ENCODE data around the gene RIT2.

The RIT2 gene

GRCh38 chr18:43115076-43115921 is at the start of gene RIT2:
Gene RIT2 (minus strand): TSS chr18:43115685.
- DNase-seq = no peak

DNA sequence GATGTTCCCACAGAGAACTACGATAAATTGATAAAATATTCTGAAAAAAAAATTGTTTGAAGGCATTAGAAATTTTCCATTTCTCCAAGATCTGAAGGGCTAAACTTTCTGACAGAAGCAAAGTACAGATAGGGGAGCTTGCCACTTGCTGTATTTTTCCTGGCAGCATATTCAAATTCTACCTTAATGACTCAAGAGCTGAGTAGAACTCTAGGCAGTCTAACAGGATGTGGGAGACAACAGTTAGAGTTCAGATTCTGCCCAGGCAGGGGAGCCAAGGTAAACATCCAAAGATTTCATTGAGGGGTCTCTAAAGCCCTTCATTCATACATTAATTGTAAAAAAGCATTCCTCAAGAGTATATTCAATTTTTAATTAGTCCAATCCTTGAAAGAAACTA is 46.0 kb upstream of the RIT2 start:
- DNase-seq = peak; percentile 23

GRCh38 chr18:43160509-43160908 is 45.0 kb upstream of the RIT2 start:
- no peak for DNase-seq

DNA sequence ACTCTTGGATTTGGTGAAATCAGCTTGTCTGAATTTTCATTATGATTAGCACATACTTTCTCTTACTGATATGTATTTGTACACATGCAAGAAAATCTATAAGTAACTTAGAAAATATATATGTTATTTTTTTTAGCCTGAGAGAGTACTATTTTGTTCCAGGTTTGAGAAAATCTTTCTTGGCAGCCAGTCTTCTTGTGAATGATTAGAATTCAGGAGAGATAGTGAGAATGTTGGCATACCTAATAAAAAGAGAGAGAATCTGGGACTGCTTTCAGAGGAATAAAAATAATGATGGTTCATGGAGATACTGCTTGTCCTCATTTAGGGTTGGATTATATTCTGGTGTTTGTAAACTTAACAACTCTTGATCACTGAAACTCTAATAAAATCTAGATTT is 44.4 kb upstream of the RIT2 start:
- no peak for DNase-seq

GRCh38 chr18:43159086-43159770 is 43.7 kb upstream of the RIT2 start:
- no peak for DNase-seq

DNA sequence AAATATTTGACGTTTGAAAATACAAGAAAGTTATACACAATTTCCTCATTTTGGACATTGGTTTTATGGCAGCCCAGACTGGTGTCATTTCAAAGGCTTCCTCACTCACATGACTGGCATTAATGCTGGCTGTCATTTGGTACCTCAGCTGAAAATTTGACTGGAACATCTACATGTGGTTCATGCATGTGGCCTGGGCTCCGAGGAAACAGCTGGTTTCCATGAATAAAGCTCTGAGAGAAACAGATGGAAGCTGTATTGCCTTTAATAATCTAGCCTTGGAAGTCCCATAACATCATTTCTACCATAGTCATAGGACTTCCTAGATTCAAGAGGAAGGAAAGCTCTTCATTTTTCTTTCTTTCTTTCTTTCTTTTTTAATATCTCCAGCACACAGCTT is 42.9 kb upstream of the RIT2 start:
- DNase-seq = no peak

- no peak for DNase-seq
Observed at GRCh38 chr18:43155842-43156241, 40.4 kb upstream of the RIT2 start.

DNA sequence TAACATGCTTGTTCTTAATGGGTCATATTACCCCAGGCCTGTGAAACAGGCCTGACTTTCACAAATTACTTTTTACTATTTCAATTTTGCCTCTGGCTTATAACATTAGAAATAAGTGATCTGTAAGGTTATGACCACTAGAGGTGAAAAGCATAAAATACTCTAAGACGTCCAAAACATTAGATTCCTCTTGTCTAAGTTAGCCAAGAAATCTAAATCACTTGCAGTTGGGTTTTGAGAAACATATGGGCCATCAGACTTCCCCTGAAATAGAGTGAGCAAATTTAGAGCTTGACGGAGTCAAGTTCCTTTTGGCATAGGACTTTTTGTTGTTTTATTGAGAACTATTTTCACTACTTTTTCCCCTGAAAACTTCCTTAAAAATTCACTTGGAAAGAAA is 32.7 kb upstream of the RIT2 start:
- no peak for DNase-seq

DNA sequence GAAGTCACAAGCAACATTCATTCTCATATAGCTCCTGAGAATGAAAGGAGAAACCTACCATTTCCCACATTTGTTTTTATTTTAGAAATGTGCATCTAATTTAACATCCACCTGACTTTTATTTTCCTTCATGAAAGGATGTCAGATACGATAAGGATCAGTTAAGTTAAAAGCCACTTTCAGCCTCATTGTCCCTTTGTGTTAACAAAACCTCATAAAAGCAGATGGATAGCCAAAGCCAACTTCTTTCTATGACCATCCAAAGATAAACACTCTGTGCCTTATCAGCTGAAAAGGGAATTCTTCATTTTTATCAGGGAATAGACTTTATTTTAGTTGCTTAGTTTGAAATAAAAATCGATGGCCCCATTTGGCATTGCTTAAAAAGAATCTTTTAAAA is 25.7 kb upstream of the RIT2 start:
- no peak for DNase-seq

GRCh38 chr18:43139288-43139946 is 23.9 kb upstream of the RIT2 start:
- no peak for DNase-seq

DNA sequence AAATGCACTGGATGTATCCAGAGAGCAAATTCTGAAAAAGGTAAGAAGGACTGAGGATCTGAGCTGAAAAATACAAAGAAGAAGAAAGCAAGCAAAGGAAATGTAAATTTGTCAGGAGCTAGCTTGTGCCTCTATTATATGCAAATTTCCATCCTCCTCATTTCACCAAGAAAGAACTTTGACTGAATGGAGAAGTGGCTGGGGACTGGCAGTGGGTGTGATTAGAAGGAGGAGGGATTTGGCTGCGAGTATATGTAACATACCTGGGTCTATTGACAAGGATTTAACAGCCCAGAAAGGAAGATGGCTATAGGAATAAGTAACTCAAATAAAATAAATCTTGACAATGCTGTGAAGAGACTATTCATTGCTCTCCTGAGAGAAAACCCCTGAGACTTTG is 19.4 kb upstream of the RIT2 start:
- no peak for DNase-seq

DNA sequence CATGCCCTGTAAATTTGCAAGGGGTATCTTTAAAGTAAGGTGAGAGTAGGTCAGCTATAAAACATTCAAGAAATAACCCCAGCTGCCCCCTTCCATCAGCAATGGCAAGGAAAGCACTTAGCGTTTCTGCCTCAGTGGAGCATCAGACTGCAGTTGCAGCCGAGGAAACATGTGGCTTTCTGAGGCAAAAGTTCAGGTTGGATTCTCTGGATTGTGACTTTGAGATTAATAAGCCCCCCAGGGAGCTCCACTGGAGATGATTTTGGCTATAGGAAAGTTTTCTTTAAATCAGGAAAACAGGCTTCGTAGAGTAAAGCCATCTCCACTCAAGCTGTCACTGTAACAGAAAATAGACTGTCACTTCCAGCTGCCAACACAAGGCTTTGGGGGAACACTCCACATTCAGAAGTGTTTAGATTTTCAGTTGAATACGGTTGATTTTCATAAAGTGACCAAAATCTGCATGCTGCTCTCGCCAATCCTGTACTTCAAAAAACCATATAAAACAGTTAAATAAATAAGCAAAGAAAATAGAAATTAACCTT is 15.3 kb upstream of the RIT2 start:
- DNase-seq = no peak

- no peak for DNase-seq
Observed at GRCh38 chr18:43129946-43130524, 14.6 kb upstream of the RIT2 start.

- DNase-seq = no peak
Observed at GRCh38 chr18:43125471-43125870, 10.0 kb upstream of the RIT2 start.

GRCh38 chr18:43122955-43123354 is 7.5 kb upstream of the RIT2 start:
- DNase-seq = no peak

GRCh38 chr18:43116699-43117294 is 1.3 kb upstream of the RIT2 start:
- no peak for DNase-seq

DNA sequence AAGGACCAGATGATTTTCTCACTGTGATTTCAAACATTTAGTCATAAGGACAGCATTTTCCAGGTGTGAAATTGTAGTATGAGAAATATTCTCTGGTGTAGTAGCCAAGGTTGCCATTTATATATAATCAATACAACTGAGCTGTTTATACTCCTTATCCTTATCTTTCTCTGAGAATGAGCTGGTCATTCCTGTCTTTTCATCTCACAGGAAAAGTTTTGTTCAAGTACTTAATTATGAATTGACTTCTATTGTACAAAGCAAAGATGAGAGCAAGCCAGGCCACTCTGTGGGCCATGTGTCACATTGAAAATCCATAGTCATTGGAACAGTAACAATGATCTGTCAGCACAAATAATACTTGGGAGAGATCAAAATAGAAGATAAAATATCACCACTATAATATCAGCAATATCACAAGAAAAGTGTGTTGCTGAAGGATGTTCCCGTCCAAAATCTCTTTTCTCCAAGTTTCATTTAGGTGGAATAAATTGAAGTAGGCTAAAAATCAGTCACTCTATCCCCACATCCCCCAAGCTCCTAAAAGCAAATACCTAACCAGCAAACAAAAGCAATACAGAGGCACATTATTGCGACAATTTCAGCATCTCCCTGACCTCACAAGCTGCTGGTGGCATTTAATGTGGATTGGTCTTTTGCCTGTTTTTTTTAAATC is 2.1 kb downstream of the RIT2 start:
- no peak for DNase-seq

DNA sequence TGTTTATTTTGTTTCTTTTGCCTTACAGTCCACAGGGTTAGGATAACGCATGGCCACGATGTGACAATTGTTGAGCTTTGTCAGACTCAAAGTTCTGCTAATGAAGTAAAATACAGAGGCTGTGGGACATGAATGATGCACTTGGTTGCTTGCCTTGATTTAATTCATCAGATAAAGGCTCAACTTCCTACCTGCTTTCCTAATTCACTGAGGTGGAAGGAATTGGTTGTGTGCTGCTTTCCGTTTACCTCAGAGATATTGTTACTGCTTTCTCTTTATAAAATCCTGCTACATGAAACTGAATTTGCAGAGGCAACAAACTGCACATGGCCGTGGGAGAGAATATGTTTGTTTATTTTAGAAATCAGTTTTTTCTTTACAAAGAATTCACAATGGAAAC is 6.6 kb downstream of the RIT2 start:
- no peak for DNase-seq

GRCh38 chr18:43108469-43108868 is 7.0 kb downstream of the RIT2 start:
- DNase-seq = no peak

- no peak for DNase-seq
Observed at GRCh38 chr18:43093646-43094045, 21.8 kb downstream of the RIT2 start.

- no peak for DNase-seq
Observed at GRCh38 chr18:43092539-43092938, 22.9 kb downstream of the RIT2 start.

DNA sequence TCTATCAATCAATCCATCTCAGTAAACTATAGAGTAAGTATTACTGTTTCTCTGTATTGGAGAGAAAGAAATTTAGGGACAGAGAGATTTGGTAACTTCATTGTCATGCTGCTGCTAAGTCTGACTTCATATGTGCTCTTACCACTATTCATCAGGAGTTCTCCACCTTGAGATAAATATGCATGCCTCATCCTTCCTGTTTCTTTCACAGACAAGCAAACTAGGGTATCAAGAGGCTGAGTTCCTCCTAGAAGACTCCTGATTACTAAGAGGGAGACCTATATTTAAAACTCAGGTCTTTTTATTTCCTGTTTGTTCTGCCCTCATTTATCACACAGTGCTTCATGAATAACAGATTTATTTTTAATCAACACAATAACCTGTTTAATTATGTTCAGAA is 34.1 kb downstream of the RIT2 start:
- DNase-seq = no peak

Measured in amniotic stem cell (primary cell).